GF-D8 (cell line): ENCODE results near the gene RAB35.
A peak's percentile ranks its signal among the peaks of the same experiment; 100 is the strongest.

Source experiments
- DNase-seq: peaks from one replicate; lab custom pipeline; 2025; lab: John Stamatoyannopoulos, UW

Gene RAB35

DNA sequence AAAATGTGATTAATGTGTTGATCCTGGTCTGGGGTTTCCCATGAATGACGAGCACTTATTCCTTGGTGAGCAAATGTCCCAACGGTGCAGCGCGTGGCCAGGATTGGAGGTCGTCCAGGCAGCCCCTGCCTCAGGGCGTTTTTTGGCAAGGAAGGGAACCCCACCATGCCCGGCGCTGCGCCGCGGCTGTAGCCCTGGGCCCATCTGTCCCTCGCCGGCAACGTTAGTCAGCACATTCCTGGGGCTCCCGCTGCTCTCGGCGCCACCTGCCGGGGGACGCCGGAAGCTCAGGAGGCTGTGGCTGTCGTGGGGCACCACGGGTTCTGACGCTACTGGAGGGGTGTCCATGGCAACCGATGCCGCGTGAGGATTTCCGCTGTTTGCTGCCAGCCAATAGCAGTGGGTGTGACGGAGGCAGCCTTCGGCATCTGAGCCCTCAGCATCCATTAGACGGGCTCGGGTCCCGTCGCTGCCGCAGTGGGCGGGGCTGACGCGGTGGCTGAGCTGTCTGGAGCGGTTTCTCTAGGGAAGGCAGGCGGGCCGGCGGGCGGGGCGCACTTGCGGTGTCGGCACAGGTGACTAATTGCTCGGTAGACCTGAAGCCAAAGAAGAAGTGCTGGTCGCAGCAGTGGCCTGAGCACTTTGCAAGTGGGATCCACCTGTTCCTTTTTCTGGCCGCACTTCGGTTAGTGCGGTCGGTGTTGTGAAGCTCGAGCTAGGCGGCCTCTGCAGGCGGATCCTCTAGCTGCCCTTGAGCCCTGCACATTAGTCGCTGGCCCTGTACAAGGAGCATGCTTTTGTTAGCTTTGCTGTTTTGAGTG, 29.5 kb downstream of the RAB35 start:
- peak; percentile 75 for DNase-seq

- DNase-seq, result no peak
These were observed 30.5 kb downstream of the RAB35 start for GRCh38 chr12:120085920-120086645.

GRCh38 chr12:120081641-120082040, 34.9 kb downstream of the RAB35 start:
- DNase-seq, result no peak

GRCh38 chr12:120079411-120080400, 36.8 kb downstream of the RAB35 start:
- no peak for DNase-seq

DNA sequence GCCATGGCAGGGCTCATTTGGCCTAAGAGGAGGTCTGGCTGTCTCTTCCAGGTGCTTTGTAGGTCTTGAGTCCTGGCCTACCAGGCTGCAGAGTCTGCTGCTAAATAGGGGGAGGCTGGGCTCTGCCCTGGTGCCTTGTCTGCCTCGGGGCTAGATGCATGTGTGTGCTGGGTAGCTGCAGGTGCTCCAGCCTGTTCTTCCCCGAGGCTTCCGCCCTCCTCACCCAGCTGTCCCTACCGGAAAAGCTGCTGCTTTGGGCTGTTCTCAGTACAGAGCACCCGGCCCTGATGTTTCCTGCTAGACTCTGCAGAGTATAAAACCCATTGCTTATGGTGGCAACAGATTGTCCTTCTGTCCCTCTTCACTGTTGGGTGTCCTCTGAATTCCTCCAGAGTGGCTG, 37.7 kb downstream of the RAB35 start:
- DNase-seq, result no peak

- DNase-seq, result no peak
These were observed 39.3 kb downstream of the RAB35 start for GRCh38 chr12:120077260-120077659.

- DNase-seq, result no peak
These were observed 39.9 kb downstream of the RAB35 start for GRCh38 chr12:120076651-120077050.

DNA sequence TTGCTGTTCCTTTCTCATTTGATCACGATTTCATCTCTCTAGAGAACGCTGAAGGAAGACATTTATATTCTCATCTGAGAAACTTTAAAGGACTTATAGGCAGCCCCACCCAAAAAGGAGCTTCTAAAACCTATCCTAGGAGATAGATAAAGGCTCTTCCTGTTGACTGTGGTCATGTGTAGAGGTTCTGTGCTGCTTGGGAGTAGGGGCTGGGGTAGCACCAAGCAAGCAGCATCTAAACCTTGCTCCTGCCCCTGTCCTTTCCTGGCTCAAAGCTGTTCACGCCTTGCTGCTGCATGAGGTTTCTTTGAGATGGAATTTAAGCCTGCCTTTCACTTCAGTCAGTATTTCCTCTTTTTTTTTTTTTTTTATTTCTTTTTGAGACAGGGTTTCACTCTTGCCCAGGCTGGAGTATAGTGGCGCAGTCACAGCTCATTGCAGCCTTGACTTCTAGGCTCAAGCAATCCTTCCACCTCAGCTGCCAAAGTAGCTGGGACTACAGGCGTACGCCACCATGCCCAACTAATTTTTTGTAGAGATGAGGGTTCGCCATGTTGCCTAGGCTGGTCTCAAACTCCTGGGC, 41.4 kb downstream of the RAB35 start:
- no peak for DNase-seq

GRCh38 chr12:120072472-120073249, 43.9 kb downstream of the RAB35 start:
- DNase-seq, result no peak

GRCh38 chr12:120071493-120072020, 45.0 kb downstream of the RAB35 start:
- no peak for DNase-seq

- no peak for DNase-seq
These were observed 47.3 kb downstream of the RAB35 start for GRCh38 chr12:120069278-120069677.

DNA sequence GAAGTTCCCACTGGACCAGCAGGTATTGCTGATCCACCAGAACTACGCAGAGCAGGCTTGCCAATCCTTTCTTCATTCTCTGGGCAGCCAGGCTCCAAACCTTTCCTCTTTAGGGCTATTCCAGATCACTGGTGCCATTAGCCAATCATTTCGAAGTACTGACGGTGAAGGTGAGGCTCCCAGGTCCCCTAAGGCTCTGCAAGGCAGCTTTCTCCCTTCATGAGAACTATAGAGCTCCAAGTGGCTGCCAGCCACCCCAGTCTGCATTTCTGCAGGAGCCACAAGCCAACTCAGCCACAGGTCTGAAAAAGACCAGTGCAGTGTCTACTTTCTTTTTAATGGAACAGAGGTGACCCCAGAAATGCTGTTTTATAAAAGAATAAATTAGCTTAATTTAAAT, 48.7 kb downstream of the RAB35 start:
- DNase-seq, result no peak

DNA sequence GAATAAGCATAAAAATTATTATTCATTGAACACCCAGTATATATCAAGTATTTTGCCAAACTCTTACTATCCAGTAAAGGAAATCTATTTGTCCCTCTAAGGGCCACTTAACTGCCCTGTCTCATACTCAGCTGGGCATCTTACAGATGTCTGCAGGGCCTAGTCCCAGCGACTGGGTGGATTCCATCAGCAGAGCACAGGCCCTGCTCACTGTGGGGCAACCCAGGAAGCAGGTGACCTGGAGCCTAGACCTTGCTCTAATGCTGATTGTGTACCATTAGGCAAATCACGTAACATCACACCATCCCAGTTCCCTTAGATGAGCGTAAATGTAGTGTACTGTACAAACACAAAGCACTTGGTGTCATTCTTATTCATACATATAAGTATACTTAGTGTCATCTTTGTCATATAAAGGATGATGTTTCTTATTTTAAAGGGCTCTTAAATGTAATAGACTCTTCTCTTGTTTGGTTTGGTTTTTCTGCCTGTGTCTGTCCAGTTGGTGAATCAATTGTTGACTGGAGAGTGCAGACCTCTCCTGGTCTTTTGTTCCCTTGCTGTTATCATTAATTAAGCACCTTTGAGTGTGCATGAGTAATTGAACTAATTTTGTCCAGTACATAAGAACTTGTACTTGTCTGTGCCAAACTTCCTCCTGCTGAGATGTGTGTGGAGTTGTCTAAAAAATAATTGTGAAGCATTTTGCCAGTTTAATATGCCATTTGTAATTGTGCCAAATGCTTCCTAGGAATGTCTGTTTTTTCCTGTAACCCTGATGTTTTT, 49.3 kb downstream of the RAB35 start:
- no peak for DNase-seq

GRCh38 chr12:120066341-120066740, 50.2 kb downstream of the RAB35 start:
- DNase-seq, result no peak

DNA sequence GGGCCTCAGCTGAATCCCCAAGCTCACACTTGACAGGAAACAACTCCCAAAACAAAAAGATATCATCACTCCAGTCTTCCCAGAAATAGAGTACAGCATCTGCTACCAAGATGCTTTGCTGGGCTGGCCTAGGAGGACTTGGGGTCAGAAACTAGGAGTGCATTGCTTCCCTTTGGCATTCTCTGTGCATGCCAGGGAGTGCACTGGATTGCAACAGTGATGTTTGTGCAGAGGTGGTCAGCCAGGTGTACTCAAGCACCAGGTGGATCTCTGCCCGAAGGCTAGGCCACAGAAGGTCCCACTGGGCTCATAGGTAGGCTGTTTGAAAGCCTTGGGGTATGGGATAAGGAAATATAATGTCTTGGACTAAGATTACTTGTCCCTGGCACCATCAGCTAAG, 51.1 kb downstream of the RAB35 start:
- DNase-seq, result no peak

- no peak for DNase-seq
These were observed 52.3 kb downstream of the RAB35 start for GRCh38 chr12:120064054-120064940.

- no peak for DNase-seq
These were observed 53.5 kb downstream of the RAB35 start for GRCh38 chr12:120062976-120063579.

- DNase-seq, result no peak
These were observed 54.9 kb downstream of the RAB35 start for GRCh38 chr12:120061575-120062214.
